Neutrophil (primary cell): ENCODE results near the gene PAFAH1B2.

ENCODE experiments used
- H3K27ac ChIP-seq: fragments of 200-600 bp; sonication (generic); 2 replicates; pipeline ENCODE4 v1.5.1; 2016; ENCODE audit warnings: mild to moderate bottlenecking, moderate library complexity
- H3K27me3 ChIP-seq: fragments of 200-600 bp; sonication (generic); 2 replicates; pipeline ENCODE4 v1.6.0; 2016; ENCODE audit warnings: mild to moderate bottlenecking
- H3K36me3 ChIP-seq: fragments of 200-600 bp; sonication (generic); 2 replicates; pipeline ENCODE4 v1.5.1; 2017
- H3K4me1 ChIP-seq, 2 experiments: fragments of 200-600 bp in 1 of 2; sonication (generic) in 1 of 2; 1 replicate in 1 of 2; 2 replicates in 1 of 2; pipeline versions ENCODE4 v1.5.1 to v1.6.1; 2013 to 2016; ENCODE audit warnings: low read depth in 1 of 2, low read length in 1 of 2, mild to moderate bottlenecking in 1 of 2, moderate library complexity in 1 of 2; ENCODE audit not compliant: control insufficient read depth in 1 of 2, insufficient read depth in 1 of 2
- H3K4me3 ChIP-seq, 2 experiments: fragments of 200-600 bp in 1 of 2; sonication (generic) in 1 of 2; 1 replicate in 1 of 2; 2 replicates in 1 of 2; pipeline ENCODE4 v1.5.1; 2013 to 2016; ENCODE audit warnings: low read depth in 1 of 2, low read length in 1 of 2, mild to moderate bottlenecking in 1 of 2, moderate library complexity in 1 of 2
- H3K9me3 ChIP-seq: fragments of 200-600 bp; sonication (generic); 2 replicates; pipeline ENCODE4 v1.5.1; 2016
- TF ChIP-seq, protein P1 (sequence below): fragments of 200-600 bp; sonication (generic); IDR thresholded peaks from 2 replicates; pipeline ENCODE4 v1.5.1; 2016; ENCODE audit warnings: antibody characterized with exemption

Gene PAFAH1B2

DNA sequence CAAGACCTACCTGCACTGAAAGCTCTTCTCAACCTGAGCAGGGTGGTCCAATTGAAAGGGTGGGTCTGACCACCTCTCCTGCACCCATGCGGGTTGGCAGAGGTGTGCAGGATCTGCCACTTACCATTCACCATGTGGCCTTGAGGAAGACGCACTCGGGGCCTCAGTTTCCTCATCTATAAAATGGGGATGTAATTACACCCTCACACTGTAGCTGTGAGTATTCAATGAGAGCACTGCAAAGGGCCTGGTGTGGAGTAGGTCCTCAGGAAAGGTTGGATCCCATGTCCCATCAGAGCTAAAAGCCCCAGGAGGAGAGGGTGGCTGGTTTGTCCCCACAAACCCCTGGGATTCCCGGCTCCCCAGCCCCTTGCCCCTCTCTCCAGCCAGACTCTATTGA is 54.5 kb downstream of the PAFAH1B2 start:
- TF ChIP-seq, protein P1, sequence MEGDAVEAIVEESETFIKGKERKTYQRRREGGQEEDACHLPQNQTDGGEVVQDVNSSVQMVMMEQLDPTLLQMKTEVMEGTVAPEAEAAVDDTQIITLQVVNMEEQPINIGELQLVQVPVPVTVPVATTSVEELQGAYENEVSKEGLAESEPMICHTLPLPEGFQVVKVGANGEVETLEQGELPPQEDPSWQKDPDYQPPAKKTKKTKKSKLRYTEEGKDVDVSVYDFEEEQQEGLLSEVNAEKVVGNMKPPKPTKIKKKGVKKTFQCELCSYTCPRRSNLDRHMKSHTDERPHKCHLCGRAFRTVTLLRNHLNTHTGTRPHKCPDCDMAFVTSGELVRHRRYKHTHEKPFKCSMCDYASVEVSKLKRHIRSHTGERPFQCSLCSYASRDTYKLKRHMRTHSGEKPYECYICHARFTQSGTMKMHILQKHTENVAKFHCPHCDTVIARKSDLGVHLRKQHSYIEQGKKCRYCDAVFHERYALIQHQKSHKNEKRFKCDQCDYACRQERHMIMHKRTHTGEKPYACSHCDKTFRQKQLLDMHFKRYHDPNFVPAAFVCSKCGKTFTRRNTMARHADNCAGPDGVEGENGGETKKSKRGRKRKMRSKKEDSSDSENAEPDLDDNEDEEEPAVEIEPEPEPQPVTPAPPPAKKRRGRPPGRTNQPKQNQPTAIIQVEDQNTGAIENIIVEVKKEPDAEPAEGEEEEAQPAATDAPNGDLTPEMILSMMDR, result no peak
- peaks cover 5% of the 10 kb centered on the region for H3K27me3 ChIP-seq
- H3K4me3 ChIP-seq, result no peak overlapping the region
- peaks cover 12% of the 10 kb centered on the region for H3K36me3 ChIP-seq
- no peaks in the 10 kb centered on the region for H3K4me1 ChIP-seq
- H3K9me3 ChIP-seq, result no peaks in the 10 kb centered on the region
- H3K27ac ChIP-seq, result no peak overlapping the region

DNA sequence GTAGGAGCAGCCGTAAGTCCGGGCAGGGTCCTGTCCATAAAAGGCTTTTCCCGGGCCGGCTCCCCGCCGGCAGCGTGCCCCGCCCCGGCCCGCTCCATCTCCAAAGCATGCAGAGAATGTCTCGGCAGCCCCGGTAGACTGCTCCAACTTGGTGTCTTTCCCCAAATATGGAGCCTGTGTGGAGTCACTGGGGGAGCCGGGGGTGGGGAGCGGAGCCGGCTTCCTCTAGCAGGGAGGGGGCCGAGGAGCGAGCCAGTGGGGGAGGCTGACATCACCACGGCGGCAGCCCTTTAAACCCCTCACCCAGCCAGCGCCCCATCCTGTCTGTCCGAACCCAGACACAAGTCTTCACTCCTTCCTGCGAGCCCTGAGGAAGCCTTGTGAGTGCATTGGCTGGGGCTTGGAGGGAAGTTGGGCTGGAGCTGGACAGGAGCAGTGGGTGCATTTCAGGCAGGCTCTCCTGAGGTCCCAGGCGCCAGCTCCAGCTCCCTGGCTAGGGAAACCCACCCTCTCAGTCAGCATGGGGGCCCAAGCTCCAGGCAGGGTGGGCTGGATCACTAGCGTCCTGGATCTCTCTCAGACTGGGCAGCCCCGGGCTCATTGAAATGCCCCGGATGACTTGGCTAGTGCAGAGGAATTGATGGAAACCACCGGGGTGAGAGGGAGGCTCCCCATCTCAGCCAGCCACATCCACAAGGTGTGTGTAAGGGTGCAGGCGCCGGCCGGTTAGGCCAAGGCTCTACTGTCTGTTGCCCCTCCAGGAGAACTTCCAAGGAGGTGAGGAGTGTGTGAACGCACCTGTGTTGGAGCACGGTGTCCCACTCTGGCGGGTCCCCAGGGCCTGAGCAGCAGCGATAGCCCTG is 55.2 kb downstream of the PAFAH1B2 start, which contains the start of gene TAGLN:
TAGLN (plus strand) TSS at position 318 of the 863 bp plus-strand sequence. CDS start 3,644 bp downstream, outside the sequence.
- no peaks in the 10 kb centered on the region for H3K4me1 ChIP-seq
- no peak within 1 kb of the TSS for H3K4me3 ChIP-seq
- H3K36me3 ChIP-seq, result peaks cover 19% of the 10 kb centered on the region
- no peak within 1 kb of the TSS for H3K27ac ChIP-seq
- H3K27me3 ChIP-seq, result peaks cover 5% of the 10 kb centered on the region
- H3K9me3 ChIP-seq, result no peaks in the 10 kb centered on the region
- TF ChIP-seq, protein P1, result no peak

DNA sequence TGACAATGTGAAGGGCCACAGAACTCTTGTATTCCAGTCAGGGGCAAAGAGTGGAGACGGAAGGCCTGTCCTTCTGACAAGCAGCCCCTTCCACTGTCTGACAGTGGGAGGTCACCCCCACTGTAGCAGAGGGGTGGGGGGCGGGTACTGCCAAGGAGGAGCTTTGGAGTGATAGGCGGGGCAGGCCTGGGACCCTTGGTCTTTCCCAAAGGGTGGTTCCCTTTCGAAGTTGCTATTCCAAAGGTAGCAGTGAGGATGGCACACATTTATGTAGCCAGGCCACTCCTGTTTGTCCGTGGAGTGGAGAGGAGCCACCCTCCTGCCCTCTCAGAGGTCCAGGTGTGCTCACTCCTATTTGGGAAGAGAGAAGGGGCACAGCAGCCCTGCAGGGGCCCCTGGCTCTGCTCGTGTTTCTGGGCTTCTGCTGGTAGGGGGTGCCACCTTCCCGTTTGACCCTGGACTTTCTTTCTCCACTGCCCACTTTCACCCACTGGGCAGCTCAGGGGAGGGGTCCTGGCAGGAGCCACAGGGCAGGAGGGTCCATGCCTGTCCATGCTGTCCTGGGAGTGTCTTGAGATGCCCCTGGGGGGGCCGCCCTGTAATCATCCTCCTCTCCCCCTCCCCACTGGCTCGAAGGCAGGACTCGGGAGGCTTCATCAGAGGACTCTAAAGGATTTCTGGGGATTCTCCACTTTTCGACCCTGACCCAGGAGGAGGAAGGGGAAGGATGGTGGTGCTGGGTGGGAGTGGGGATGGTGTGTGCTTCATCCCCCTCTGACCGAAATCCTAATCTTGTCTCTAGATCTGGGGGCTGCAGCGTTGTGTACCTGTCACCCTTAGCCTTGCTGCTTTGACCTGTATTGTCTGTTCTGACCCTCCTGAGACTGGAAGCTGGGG is 56.1 kb downstream of the PAFAH1B2 start:
- peaks cover 5% of the 10 kb centered on the region for H3K27me3 ChIP-seq
- no peaks in the 10 kb centered on the region for H3K4me1 ChIP-seq
- H3K9me3 ChIP-seq, result no peaks in the 10 kb centered on the region
- no peak overlapping the region for H3K4me3 ChIP-seq
- no peak overlapping the region for H3K27ac ChIP-seq
- TF ChIP-seq, protein P1, result no peak
- H3K36me3 ChIP-seq, result peaks cover 28% of the 10 kb centered on the region

DNA sequence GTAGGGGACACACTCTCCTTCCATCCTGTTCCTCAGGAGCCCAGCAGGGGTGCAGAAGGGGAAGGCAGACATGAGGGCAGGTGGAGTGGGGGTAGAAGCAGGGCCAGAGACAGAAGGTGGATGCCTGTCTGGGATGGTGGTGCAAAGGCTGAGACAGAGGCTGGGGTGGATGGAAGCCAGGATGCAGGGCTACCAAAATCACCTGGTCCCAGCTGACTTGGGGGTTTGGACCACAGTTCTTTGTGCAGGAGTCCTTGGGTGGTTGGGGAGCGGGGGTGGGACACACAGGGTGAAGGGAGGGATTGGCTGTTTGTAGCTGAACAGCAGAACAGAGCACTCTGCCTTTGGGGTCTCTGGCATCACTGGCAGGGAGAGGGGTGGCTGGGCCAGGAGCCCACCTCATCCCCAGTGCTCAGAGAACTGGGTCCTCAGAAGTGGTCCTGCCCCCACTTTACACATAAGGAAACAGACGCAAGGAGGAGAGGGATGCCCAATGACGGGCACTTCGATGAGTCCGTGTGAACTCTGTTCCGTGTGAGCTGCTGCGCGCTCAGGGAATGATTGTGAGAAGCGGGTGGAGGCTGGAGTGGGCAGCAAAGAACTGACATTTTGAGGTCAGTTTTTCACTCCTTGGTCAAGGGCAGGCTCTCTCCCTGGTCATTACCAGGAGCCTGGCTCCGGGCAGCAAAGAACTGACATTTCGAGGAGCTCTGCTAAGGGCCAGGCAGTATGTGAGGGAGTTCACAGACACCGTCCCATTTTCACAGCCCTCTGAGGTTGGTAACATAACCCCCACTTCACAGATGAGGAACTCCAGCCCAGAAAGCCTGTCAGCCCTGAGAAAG is 56.9 kb downstream of the PAFAH1B2 start:
- Histone ChIP-seq H3K9me3 (no peaks in the 10 kb centered on the region), H3K27me3 (peaks cover 5% of the 10 kb centered on the region), H3K4me3 (no peak overlapping the region), H3K27ac (no peak overlapping the region), H3K36me3 (peaks cover 34% of the 10 kb centered on the region), H3K4me1 (no peaks in the 10 kb centered on the region)
- TF ChIP-seq, protein P1, result no peak
